CD4-positive, alpha-beta T cell treated with Interferon gamma for 1 hour (primary cell): ENCODE results near the gene NBDY.
"Not testable (repeated sequence)": the region's sequence is repeated elsewhere in the genome, so short reads cannot be mapped to it uniquely, and the experiment has no call there.

ENCODE experiments used
- DNase-seq: peaks from one replicate; pipeline ENCODE4 v3.0.0-alpha.2; 2020

Gene NBDY

DNA sequence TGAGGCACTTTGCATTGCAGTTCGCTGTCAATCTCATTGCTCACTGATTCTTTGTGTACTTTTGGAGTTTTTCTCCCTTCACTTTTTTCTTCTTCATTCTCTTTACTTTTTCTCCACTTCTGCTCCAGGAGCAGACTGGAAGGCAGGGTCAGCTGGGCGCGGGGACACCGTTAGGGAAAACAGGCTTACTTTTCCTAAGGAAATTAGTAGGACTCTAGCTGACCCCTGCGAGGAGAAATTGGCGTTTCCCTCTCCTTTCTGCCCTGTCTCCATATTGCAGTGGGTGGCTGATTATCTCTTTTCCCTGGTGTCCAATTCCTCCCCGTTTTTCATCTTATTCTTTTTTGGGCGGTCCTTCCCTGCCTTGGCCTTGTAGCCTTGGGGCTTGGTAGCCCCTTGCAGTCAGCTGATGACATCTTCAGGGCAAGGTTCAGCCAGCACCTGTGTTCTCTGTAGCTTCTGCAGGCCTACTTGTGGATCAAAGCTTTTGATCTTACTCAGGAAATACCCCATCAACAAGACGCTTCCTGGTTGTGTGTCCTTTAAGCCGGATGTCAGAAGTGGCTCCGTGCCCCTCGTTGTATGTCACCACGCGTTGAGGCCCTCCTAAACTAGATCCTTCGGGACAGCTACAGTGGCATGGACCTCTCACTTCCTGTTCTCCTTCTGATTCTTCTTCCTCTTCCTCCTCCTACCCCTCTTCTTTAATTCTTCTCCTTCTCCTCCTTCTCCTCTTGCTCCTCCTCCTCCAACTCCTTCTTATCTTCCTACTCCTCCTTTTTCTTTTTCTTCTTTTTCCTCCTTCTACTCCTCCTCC, 36.1 kb downstream of the NBDY start:
- peak; percentile 37 for DNase-seq

DNA sequence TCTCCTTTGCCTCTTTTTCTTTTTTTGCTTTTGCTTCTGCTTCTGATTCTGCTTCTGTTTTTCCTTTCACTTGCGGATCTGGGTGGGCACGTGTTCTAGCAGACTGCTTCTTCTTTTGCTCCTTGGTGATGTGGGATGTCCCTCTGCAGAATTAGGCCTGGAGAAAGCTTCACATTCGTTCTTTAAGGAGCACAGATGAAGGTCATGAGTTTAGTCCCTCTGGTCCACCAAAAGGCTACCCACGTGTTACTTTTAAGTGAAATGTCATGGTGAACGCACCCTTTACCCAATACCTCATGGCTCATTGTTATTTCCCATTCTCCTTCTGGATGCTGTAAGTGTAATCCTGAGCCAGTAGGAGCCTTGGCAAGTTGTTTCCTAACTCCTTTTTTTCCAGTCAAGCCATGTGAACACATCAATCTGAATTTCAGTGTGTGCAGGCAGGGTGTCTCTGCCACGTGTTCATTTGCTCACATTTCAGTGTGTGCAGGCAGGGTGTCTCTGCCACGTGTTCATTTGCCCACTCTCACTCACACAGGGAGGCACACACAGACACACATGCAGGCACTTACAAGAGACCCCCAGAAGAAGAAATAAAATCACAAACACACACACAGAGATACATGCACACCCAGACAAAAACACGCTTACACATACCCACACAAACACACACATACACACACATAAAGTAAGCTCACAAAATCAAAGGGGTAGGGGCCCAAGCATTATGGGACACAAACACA, 36.9 kb downstream of the NBDY start:
- DNase-seq: no peak

DNA sequence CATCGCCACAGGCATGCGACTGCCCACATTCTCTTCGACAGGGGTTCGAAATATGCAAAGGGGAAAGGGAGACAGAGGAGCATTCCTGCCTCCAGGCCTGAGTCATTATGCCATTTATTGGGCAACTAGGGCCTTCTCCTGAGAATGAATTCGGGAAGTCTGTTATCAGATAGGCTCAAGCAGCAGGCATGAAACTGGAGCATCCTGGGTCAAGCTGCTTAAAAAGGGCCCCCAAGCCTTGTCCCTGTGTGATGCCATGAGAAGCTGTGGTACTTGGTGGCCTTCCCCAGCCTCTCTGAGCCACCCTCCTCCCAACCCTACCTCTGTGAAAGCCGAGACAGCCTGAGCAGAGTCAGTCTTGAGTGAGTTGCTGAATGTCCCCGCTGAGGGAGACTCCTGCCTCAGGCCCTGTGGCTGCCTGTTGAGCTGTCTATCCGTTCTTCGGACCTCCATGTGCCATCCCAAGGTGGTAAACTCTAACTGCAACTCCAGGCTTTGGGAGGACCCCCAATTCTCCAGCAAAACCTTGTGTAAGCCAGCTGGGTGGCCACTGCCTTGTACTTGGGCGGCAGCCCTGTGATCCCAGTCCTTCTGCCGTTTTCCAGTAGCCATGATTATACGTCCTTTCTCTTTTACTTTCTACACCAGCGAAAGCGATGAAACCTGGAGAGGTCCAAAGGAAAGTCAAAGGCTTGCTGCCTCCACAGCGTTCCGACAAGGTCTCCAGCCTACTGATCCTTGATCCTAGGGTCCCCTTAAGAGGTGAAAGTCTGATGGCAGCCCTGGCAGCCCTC, 37.7 kb downstream of the NBDY start:
- DNase-seq: no peak

DNA sequence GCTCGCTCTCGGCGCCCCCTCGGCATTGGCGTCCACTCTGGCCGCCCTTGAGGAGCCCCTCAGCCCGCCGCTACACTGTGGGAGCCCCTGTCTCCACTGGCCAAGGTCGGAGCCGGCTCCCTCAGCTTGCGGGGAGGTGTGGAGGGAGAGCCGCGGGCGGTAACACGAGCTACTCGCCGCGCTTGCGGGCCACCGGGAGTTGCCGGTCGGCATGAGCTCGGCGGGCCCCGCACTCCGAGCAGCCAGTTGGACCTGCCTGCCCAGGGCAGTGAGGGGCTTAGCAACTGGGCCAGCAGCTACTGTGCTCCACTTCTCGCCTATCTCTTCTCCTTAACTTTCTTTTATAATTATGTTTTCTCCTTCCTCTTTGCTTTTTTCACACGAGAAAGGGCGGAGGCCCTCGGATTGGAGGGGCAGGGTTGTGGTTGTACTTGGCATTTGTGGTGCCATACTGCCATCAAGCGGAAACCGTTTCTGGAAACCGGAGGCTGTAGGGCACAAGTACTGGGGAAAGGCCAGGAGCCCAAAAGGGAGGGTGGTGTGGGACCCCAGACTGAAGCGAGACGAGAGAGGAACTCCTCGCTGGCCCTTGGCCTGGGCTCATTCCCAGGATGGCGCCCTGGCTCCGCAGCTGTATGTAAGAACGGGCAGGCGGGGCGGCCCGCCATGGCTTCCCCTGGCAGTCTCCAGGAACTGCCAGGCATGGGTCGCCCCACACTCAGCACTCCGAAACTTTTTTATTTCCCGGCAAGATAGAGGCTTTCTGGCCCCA, 38.5 kb downstream of the NBDY start:
- peak; percentile 60 for DNase-seq

DNA sequence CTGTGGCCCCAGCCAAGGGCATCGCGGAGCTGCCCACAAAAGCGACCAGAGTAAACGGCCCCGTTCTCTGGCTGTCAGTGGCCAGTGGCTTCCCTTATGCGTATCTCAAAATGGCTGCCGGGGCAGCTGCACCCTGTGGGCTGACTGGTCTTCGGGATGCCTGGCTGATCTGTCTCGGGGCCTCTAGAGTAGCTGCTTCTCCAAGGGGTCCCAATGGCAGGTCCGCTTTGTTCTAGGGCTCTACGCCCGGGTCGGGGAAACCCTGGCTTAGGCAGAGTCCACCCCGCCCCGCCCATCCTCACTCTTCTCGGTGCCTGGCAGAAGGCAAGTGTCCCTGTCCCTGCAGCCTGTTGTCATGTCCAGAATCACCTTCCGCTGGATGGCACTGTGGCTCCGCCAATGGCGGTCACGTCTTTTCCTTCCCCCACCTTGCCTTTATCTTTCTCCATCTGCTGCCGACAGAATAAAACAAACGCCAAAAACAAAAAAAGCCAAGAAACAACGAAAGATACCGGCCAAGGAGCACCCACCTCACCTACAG, 39.1 kb downstream of the NBDY start:
- DNase-seq: not testable (repeated sequence)

DNA sequence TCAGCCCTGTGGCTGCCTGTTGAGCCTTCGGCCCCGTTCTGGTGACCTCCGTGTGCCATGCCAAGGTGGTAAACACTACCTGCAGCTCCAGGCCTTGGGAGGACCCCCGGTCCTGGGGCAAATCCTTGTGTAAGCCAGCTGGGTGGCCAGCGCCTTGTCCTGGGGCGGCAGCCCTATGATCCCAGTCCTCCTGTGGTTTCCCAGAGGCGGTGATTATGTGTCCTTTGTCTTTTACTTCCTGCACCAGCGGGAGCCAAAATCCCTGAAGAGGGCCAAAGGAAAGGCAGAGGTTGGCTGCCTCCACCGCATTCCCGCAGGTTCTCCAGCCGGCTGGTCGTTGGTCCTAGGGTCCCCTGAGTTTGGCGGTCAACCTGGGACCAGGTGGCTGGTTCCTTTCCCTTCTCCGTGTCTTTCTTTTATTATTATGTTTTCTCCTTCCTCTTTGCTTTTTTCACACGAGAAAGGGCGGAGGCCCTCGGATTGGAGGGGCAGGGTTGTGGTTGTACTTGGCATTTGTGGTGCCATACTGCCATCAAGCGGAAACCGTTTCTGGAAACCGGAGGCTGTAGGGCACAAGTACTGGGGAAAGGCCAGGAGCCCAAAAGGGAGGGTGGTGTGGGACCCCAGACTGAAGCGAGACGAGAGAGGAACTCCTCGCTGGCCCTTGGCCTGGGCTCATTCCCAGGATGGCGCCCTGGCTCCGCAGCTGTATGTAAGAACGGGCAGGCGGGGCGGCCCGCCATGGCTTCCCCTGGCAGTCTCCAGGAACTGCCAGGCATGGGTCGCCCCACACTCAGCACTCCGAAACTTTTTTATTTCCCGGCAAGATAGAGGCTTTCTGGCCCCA, 43.9 kb downstream of the NBDY start:
- not testable (repeated sequence) for DNase-seq

DNA sequence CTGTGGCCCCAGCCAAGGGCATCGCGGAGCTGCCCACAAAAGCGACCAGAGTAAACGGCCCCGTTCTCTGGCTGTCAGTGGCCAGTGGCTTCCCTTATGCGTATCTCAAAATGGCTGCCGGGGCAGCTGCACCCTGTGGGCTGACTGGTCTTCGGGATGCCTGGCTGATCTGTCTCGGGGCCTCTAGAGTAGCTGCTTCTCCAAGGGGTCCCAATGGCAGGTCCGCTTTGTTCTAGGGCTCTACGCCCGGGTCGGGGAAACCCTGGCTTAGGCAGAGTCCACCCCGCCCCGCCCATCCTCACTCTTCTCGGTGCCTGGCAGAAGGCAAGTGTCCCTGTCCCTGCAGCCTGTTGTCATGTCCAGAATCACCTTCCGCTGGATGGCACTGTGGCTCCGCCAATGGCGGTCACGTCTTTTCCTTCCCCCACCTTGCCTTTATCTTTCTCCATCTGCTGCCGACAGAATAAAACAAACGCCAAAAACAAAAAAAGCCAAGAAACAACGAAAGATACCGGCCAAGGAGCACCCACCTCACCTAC, 44.5 kb downstream of the NBDY start:
- not testable (repeated sequence) for DNase-seq

DNA sequence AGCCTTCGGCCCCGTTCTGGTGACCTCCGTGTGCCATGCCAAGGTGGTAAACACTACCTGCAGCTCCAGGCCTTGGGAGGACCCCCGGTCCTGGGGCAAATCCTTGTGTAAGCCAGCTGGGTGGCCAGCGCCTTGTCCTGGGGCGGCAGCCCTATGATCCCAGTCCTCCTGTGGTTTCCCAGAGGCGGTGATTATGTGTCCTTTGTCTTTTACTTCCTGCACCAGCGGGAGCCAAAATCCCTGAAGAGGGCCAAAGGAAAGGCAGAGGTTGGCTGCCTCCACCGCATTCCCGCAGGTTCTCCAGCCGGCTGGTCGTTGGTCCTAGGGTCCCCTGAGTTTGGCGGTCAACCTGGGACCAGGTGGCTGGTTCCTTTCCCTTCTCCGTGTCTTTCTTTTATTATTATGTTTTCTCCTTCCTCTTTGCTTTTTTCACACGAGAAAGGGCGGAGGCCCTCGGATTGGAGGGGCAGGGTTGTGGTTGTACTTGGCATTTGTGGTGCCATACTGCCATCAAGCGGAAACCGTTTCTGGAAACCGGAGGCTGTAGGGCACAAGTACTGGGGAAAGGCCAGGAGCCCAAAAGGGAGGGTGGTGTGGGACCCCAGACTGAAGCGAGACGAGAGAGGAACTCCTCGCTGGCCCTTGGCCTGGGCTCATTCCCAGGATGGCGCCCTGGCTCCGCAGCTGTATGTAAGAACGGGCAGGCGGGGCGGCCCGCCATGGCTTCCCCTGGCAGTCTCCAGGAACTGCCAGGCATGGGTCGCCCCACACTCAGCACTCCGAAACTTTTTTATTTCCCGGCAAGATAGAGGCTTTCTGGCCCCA, 49.3 kb downstream of the NBDY start:
- not testable (repeated sequence) for DNase-seq

DNA sequence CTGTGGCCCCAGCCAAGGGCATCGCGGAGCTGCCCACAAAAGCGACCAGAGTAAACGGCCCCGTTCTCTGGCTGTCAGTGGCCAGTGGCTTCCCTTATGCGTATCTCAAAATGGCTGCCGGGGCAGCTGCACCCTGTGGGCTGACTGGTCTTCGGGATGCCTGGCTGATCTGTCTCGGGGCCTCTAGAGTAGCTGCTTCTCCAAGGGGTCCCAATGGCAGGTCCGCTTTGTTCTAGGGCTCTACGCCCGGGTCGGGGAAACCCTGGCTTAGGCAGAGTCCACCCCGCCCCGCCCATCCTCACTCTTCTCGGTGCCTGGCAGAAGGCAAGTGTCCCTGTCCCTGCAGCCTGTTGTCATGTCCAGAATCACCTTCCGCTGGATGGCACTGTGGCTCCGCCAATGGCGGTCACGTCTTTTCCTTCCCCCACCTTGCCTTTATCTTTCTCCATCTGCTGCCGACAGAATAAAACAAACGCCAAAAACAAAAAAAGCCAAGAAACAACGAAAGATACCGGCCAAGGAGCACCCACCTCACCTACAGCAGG, 50.0 kb downstream of the NBDY start:
- DNase-seq: not testable (repeated sequence)

DNA sequence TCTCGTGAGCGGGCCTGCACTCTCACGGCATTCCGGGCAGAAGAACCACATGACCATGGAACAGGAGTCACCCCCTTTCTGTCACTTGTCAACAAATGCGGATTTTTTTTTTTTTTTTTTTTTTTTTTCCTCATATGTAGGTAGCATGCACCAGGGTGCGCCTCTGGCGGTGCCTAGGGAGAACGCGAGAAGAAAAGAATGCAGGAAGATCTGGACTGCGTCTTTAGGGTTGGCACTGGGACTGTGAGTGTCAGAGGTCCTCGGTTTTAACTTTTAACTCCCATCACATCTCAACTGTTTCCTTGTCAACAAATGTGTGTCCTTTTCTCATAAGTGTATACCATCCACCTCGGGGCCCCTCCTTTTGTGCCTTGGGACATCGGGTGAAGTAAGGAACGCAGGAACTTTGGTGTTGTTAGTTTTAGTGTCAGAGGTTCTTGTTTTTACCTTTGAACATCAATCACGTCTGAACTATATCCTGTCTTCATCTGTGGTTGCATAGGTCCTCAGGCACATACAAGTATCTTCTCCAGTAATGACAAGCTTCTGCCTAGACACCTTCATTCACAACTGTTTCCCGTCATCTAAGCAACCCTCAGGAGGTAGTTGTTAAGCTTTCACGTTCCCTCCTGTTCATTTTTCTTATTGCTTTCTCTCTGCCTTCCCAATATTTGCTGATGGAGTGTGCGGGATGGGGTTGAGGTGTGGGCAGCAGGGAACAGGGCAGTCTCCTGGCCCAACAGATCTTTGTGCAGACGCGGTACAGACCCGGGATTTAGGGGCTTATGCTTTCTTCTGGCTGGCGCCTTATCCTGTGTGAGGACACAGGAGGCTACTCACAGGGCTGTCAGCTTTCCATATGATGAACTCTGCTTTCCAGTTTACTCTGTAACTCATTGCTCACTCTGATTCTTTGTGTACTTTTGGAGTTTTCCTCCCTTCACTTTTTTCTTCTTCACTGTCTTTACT, 51.9 kb downstream of the NBDY start:
- DNase-seq: not testable (repeated sequence)

DNA sequence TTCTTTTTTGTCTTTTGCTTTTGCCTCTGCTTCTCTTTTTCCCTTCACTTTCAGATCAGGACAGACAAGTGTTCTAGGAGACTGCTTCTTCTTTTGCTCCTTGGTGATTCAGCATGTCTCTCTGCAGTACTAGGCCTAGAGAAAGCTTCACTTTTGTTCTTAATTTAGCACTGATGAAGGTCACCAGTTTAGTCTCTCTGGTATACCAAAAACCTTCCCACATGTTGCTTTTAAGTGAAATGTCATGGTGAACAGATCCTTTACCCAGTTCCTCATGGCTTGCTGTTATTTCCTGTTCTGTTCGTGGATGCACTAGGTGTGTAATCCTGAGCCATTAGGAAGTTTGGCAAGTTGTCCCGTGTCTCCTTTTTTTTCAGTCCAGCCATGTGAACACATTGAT, 53.3 kb downstream of the NBDY start:
- DNase-seq: no peak

DNA sequence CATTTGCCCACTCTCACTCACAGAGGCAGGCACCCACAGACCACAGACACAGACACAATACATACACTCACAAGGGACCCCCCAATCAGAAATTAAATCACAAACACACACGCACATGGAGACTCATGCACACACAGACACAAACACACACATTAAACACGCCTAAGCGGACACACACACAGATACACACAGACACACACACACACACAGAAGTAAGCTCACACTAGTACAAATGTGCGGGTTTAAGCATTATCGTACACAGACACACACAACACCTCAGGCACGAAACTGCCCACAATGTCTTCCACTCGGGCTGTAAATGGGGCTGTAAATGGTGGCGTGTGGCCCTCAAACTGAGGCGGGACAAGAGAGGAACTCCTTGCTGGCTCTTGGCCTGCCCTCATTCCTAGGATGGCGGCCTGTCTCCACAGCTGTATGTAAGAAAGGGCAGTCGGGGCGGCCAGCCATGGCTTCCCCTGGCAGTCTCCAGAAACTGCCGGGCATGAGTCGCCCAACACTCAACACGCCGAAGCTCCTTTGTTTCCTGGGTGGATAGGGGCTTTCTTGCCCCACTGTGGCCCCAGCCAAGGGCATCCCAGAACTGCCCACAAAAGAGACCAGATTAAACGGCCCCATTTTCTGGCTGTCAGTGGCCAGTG, 53.9 kb downstream of the NBDY start:
- no peak for DNase-seq

DNA sequence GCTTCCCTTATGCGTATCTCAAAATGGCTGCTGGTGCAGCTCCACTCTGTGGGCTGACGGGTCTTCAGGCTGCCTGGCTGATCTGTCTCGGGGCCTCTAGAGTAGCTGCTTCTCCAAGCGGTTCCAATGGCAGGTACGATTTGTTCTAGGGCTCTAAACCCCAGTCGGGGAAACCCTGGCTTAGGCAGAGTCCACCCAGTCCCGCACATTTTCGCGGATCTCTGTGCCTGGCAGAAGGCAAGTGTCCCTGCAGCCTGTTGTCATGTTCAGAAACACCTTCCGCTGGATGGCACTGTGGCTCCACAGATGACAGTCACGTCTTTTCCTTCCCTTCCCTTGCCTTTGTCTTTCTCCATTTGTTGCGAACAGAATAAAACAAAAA, 54.4 kb downstream of the NBDY start:
- DNase-seq: peak; percentile 78

DNA sequence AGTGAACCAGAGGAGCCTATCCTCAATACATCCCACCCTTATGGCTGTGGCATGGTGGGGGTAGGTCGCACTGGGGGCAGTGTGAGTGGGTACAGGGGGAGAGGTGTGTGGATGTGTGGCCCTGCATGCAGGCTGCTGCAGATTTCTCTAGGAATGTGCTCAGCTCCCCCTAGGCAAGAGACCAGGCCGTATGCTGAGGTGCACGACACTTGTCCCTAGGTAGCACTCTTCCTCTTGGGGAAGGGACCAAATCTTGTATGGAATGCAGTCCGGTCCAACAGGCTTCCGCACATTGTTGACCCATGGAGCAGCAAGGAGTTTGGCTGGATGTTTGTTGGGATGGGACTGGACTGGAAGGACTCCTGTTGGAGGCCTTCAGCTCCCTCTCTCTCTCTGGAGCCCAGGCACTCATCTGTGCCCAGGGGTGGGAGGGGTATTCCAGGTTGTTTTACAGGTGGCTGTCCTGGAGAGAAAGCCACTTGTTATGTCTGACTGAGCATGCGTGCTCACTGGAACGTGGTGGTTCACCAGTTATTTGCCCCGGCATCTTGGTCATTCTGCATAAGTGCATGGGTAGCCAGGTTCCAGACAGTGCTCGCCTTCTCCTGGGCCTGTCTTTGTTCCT, 55.1 kb downstream of the NBDY start:
- no peak for DNase-seq

DNA sequence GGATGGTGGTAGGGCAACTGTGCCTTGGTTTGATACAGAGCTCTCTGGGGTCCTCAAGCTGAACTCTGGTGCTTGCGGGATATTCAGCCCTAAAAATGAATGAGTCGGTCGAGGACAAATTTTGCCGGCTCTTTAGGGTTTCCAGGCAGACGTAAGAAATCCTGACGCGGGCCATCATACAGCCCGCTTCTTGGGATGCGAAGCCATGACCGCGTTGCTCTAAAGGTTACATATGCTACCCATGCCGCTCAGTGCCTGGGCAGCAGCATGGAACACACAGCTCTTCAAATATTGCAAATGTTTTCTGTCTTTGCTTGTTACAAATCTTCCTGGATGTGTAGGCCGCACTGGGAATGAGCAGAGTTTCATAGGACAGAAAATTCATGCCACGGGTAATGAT, 55.6 kb downstream of the NBDY start:
- DNase-seq: no peak

DNA sequence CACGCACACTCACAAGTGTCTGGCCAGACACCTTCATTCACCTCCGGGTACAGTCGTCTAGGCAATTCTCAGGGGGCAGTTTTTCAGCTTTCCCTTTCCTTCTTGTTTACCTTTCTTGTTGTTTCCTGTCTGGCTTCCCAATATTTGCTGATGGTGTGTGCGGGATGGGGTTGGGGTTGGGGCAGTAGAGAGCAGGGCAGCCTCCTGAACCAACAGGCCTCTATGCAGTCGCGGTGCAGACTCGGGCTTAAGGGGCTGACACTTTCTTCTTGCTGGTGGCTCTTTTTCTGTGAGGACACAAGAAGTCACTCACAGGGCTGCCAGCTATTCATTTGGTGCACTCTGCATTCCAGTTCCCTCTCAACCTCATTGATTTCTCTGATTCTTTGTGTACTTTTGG, 56.4 kb downstream of the NBDY start:
- DNase-seq: no peak

DNA sequence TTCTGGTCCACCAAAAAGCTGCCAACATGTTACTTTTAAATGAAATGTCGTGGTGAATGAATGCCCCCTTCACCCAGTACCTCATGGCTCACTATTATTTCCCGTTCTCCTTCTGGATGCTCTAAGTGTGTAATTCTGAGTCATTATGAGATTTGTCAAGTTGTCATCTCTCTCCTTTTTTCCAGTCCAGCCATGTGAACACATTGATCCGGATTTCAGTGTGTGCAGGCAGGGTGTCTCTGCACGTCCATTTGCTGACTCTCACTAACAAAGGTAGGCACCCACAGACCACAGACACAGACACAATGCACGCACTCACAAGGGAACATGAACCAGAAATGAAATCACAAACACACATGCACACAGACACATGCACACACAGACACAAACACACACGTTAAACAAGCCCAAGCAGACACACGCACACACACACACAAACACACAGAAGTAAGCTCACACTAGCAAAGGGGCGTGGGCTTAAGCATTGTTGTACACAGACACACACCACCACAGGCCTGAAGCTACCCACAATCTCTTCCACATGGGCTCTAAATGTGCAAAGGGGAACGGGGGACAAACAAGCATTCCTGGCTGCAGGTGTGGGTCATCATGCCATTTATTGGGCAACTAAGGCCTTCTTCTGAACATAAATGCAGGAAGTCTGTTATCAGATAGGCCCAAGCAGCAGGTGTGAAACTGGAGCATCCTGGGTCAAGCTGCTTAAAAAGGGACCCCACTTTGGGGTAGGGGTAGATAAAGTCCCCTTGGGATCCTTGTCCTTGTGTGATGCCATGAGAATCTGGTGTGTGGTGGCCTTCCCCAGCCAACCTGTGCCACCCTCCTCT, 58.1 kb downstream of the NBDY start:
- no peak for DNase-seq
